Sigmoid colon (tissue), 7 donors: ENCODE results near the gene DHRS11. TPM values are rescaled to one million over a fixed set of nuclear protein-coding genes. Genes with fewer than 3 reads are reported as not detected.
A peak's percentile ranks its signal among the peaks of the same experiment; 100 is the strongest.

Source experiments
- DNase-seq: peaks from one replicate; pipeline ENCODE4 v3.0.0-alpha.2; 2019
- H3K27ac ChIP-seq, 4 donors: fragments of 200-600 bp; sonication (generic); one replicate each; pipeline ENCODE4 v1.5.1; 2016 to 2019; ENCODE audit warnings: mild to moderate bottlenecking in 1 of 4
- H3K27me3 ChIP-seq, 3 donors: fragments of 200-600 bp; sonication (generic); one replicate each; pipeline ENCODE4 v1.5.1; 2019; ENCODE audit warnings: mild to moderate bottlenecking in 1 of 3
- H3K36me3 ChIP-seq, 4 donors: fragments of 200-600 bp; sonication (generic); one replicate each; pipeline ENCODE4 v1.5.1; 2016 to 2019
- H3K4me1 ChIP-seq, 4 donors: fragments of 200-600 bp; sonication (generic); one replicate each; pipeline ENCODE4 v1.5.1; 2017 to 2019
- H3K4me3 ChIP-seq, 4 donors: fragments of 200-600 bp; sonication (generic); one replicate each; pipeline ENCODE4 v1.5.1; 2017 to 2019; ENCODE audit warnings: mild to moderate bottlenecking in 2 of 4, moderate library complexity in 1 of 4
- H3K9me3 ChIP-seq, 4 donors: fragments of 200-600 bp in 3 of 4; sonication (generic) in 3 of 4; one replicate each; pipeline versions ENCODE4 v1.5.1 to v1.6.1; 2013 to 2019
- CTCF ChIP-seq, 4 experiments: fragments of 450-650 bp in 3 of 4; fragments of 200-600 bp in 1 of 4; IDR thresholded peaks; one replicate each; pipeline ENCODE4 v1.5.1; 2016 to 2019; ENCODE audit warnings: antibody characterized with exemption in 4 of 4, mild to moderate bottlenecking in 3 of 4, moderate library complexity in 2 of 4
- EP300 ChIP-seq, 4 donors: sonication (generic); formaldehyde crosslinking; IDR thresholded peaks; one replicate each; pipeline ENCODE4 v1.6.1; 2017; ENCODE audit warnings: antibody characterized with exemption in 4 of 4
- POLR2A ChIP-seq, 2 donors: fragments of 450-650 bp; IDR thresholded peaks; one replicate each; pipeline ENCODE4 v1.6.1; 2016; ENCODE audit warnings: antibody characterized with exemption in 2 of 2, mild to moderate bottlenecking in 2 of 2, moderate library complexity in 2 of 2
- POLR2AphosphoS5 ChIP-seq, 4 donors: sonication (generic); formaldehyde crosslinking; IDR thresholded peaks; one replicate each; pipeline ENCODE4 v1.6.1; 2017; ENCODE audit warnings: antibody characterized with exemption in 4 of 4
- WGBS, 2 donors: extraction: QIAGEN DNeasy Blood & Tissue Kit; methylation state at CpG; one replicate each; pipeline ENCODE4 v1.1.7; 2013; 5-methylcytosine and 5-hydroxymethylcytosine counted together
- intact Hi-C: fragments of 100-400 bp; cut with DNase I; formaldehyde crosslinking; loops from one replicate; pipeline ENCODE4 v1.15.1; 2023
- polyA plus RNA-seq, 3 donors: library from polyadenylated mRNA; stranded (reverse); fragments of 200-250 nt; gene quantifications; one replicate each; pipeline ENCODE4 v1.2.3, GENCODE V29; 2013
- total RNA-seq, 4 donors: library from RNA; depleted of rRNA; stranded (reverse); fragments of >200 nt; gene quantifications; one replicate each; pipeline ENCODE4 v1.1.0, GENCODE V29; 2016
- donor health status: healthy with polysubstance abuse.
- donor health status: Bipolar disorder and iron deficiency.
- donor health status: healthy.

Gene DHRS11
- total and polyA plus RNA-seq, 7 donors = 4.3 to 239 (median 8.9) TPM

- Histone ChIP-seq H3K27ac (no peak overlapping the region), H3K27me3 (peaks cover 29 to 96% (median 55%) of the 10 kb centered on the region in 3 donors), H3K36me3 (no peaks in the 10 kb centered on the region), H3K4me1 (peaks cover 0 to 16% (median 15%) of the 10 kb centered on the region in 4 donors), H3K9me3 (no peaks in the 10 kb centered on the region), H3K4me3 (peak overlapping the region in 3 of 4 donors; percentile 4 to 42 (median 42))
- WGBS, 2 donors = 7 to 30% methylated on average over 43 of the region's 43 CpGs
- intact Hi-C loops = no loop called here
- DNase-seq = no peak
- TF ChIP-seq POLR2A (IDR thresholded peaks at IDR 0.05) (no peak), CTCF (IDR thresholded peaks at IDR 0.05) (no peak), POLR2AphosphoS5 (IDR thresholded peaks at IDR 0.05) (no peak), EP300 (IDR thresholded peaks at IDR 0.05) (no peak)
Measured at GRCh38 chr17:36641331-36641876, 49.7 kb downstream of the DHRS11 start.

- Histone ChIP-seq H3K4me1 (peaks cover 0 to 16% (median 15%) of the 10 kb centered on the region in 4 donors), H3K27me3 (peaks cover 29 to 97% (median 62%) of the 10 kb centered on the region in 3 donors), H3K9me3 (no peaks in the 10 kb centered on the region), H3K36me3 (no peaks in the 10 kb centered on the region), H3K27ac (no peak overlapping the region), H3K4me3 (peak overlapping the region in 3 of 4 donors; percentile 4 to 42 (median 42))
- TF ChIP-seq CTCF (IDR thresholded peaks at IDR 0.05) (no peak), EP300 (IDR thresholded peaks at IDR 0.05) (no peak), POLR2A (IDR thresholded peaks at IDR 0.05) (no peak), POLR2AphosphoS5 (IDR thresholded peaks at IDR 0.05) (no peak)
- DNase-seq = no peak
- WGBS, 2 donors = 2 to 5% methylated on average over 64 of the region's 64 CpGs
- intact Hi-C loops = no loop called here
Measured at GRCh38 chr17:36641877-36642845, 50.5 kb downstream of the DHRS11 start.

- TF ChIP-seq POLR2A (IDR thresholded peaks at IDR 0.05) (no peak), CTCF (IDR thresholded peaks at IDR 0.05) (no peak), EP300 (IDR thresholded peaks at IDR 0.05) (no peak), POLR2AphosphoS5 (IDR thresholded peaks at IDR 0.05) (no peak)
- Histone ChIP-seq H3K27me3 (peaks cover 29 to 94% (median 64%) of the 10 kb centered on the region in 3 donors), H3K36me3 (no peaks in the 10 kb centered on the region), H3K9me3 (no peaks in the 10 kb centered on the region), H3K4me3 (no peak overlapping the region), H3K27ac (no peak overlapping the region), H3K4me1 (peaks cover 0 to 16% (median 15%) of the 10 kb centered on the region in 4 donors)
- no peak for DNase-seq
- intact Hi-C loops = no loop called here
- WGBS, 2 donors = 30 to 65% methylated on average over 3 of the region's 3 CpGs
Measured at GRCh38 chr17:36643086-36643685, 51.5 kb downstream of the DHRS11 start.

- H3K36me3 ChIP-seq = no peaks in the 10 kb centered on the region
- no peak for DNase-seq
- H3K27ac ChIP-seq = no peak overlapping the region
- TF ChIP-seq CTCF (IDR thresholded peaks at IDR 0.05) (no peak), EP300 (IDR thresholded peaks at IDR 0.05) (no peak), POLR2A (IDR thresholded peaks at IDR 0.05) (no peak), POLR2AphosphoS5 (IDR thresholded peaks at IDR 0.05) (no peak)
- no peaks in the 10 kb centered on the region for H3K9me3 ChIP-seq
- peaks cover 25 to 83% (median 57%) of the 10 kb centered on the region in 3 donors for H3K27me3 ChIP-seq
- intact Hi-C loops = no loop called here
- peaks cover 0 to 16% (median 15%) of the 10 kb centered on the region in 4 donors for H3K4me1 ChIP-seq
- 44 to 59% methylated on average over 3 of the region's 3 CpGs for WGBS, 2 donors
- H3K4me3 ChIP-seq = no peak overlapping the region
Measured at GRCh38 chr17:36645422-36645821, 53.7 kb downstream of the DHRS11 start.
